Endometrial microvascular endothelial cells (primary cell): ENCODE results near the gene ZNF17. TPM values are rescaled to one million over a fixed set of nuclear protein-coding genes. Genes with fewer than 3 reads are reported as not detected.
"Not testable (repeated sequence)": the region's sequence is repeated elsewhere in the genome, so short reads cannot be mapped to it uniquely, and the experiment has no call there.

Experiments used
- in situ Hi-C: cut with HindIII; loops from 2 replicates; pipeline ENCODE4 v1.10.0; 2017; ENCODE audit warnings: low sequenced_read_pairs, low pct_unique_long_range_greater_than_20kb; ENCODE audit errors: inconsistent ontology term
- total RNA-seq: library from RNA; depleted of rRNA; stranded (reverse); fragments of >200 nt; gene quantifications from one replicate; pipeline ENCODE4 v1.2.3, GENCODE V29; 2015; ENCODE audit errors: inconsistent ontology term

The ZNF17 gene
- total RNA-seq: 4.5 TPM

DNA sequence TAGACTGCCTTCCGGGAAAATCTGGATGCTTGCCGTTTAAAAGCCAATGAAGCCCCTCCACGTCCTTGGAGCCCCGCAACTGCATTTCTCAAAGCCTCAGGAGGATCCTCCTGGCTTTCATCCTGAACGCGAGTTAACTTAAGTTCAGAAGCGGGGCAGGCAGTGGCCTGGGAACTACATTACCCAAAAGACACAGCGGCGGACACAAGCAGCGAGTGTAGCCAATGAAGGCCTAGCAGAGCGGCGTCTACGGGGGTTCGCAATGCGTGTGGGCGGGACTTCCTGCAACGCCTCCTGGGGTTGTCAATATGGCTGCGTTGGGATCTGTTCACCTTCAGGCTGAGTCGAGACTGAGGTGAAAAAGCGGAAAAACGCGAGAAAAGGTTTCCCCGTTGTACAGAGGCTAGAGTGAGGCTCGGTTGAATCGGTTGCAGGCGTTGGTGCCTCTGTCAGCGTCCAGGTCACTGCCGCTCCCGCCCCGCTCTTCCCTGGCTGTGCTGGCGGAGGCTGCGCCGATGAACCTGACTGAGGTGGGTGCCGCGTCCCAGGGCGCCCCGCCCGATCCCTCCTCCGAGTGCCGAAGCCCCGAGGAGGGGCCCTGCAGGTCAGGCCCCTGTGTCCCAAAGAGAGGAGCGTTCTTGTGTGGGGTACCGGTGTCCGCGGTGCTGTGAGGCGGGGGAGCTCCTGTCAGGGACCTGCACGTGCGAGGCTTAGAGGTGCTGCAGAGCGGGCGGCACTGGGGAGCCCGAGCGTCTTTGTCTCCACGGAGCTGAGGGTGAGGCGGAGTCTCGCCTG, at the start of gene ZNF17:
Gene ZNF17 (plus strand): TSS at position 285 of the 795 bp plus-strand sequence. CDS start 2,455 bp downstream, outside the sequence.
- in situ Hi-C loops: no loop called here

DNA sequence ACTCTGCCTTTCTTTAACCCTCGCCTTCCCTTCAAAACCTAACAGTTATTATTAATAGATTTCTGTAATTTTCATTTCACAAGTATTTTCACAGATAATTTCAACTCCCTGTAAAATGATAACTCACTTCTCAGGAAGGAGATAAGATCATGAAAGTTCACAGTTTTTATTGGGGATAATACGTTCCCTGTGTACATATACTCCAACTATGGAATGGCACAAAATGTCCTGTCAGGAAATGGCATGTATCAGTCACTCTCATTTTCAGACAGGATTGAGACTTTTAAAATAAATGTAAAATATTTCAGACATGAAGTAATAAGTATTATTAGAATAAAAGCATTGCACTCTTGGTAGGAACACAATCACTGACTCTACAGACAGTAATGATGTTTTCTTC, 48.5 kb upstream of the ZNF17 start:
- in situ Hi-C loops: no loop called here

GRCh38 chr19:57362997-57363687, 47.8 kb upstream of the ZNF17 start, which contains the start of the genes TRAPPC2B and ZNF547:
TSS of gene TRAPPC2B (plus strand) at chr19:57363551. CDS start at chr19:57364834, 1,283 bp downstream.
TSS of gene ZNF547 (plus strand) at chr19:57363551. CDS start at chr19:57368556, 5,005 bp downstream.
- in situ Hi-C loops: no loop called here

GRCh38 chr19:57363688-57364181, 47.2 kb upstream of the ZNF17 start:
- in situ Hi-C loops: no loop called here

DNA sequence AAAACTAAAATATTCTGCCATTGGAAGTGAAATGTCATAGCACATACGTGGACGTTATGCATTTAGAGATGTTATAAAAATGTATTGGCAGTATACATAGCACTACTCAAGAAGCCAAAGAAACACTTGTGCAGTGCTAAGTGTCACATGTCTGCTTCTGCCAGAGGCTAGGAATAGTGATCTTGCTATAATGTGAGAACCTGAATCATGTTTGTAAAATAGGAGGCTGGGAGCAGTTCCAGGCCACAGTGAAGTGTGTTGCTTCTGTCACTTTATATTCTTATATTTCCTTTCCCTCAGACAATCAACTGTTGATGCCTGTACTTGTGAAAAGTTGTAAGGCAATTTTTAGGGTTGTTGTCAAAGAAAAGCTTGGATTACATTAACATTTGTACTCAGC, 44.2 kb upstream of the ZNF17 start:
- in situ Hi-C loops: no loop called here

GRCh38 chr19:57374179-57374578, 36.8 kb upstream of the ZNF17 start:
- in situ Hi-C loops: no loop called here

DNA sequence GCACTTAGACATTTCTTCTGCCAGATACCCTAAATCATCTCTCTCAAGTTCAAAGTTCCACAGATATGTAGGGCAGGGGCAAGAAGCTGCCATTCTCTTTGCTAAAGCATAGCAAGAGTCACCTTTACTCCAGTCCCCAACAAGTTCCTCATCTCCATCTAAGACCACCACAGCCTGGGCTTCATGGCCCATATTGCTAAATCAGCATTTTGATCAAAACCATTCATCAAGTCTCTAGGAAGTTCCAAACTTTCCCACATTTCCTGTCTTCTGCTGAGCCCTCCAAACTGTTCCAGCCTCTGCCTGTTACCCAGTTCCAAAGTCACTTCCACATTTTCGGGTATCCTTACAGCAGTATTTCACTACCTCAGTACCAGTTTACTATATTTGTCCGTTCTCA, 36.3 kb upstream of the ZNF17 start:
- in situ Hi-C loops: not testable (repeated sequence)

- in situ Hi-C loops: no loop called here
These were observed 34.8 kb upstream of the ZNF17 start for GRCh38 chr19:57376151-57376550.

DNA sequence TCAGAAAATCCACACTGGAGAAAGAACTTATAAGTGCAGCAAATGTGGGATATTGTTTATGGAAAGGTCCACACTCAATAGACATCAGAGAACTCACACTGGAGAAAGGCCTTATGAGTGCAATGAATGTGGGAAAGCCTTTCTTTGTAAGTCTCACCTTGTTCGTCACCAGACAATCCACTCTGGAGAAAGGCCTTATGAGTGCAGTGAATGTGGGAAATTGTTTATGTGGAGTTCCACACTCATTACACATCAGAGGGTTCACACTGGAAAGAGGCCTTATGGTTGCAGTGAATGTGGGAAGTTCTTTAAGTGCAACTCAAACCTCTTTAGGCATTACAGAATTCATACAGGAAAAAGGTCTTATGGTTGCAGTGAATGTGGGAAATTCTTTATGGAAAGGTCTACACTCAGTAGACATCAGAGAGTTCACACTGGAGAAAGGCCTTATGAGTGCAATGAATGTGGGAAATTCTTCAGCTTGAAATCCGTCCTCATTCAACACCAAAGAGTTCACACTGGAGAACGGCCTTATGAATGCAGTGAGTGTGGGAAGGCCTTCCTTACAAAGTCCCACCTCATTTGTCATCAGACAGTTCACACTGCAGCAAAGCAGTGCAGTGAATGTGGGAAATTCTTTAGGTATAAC, 33.3 kb upstream of the ZNF17 start:
- in situ Hi-C loops: no loop called here

DNA sequence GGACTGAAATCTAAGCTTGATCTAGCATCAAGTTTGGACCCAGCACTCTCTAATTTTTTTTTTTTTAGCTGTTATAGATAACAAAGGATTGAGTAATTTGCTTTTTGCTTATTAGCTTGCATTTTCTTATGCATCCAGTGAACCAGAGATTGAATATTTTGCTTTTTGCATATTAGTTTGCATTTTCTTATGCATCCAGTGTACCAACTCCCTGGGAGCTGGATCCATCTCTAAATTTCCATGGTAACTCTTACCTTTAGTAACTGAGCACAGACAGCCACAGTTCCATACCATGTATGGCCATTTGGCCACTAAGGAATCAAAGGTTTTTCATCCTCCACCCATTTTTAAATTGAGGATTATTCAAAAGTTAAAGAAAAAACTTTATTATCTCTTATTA, 30.0 kb upstream of the ZNF17 start:
- in situ Hi-C loops: no loop called here

- in situ Hi-C loops: no loop called here
These were observed 28.0 kb upstream of the ZNF17 start for GRCh38 chr19:57382806-57383488.

- in situ Hi-C loops: no loop called here
These were observed 21.7 kb upstream of the ZNF17 start for GRCh38 chr19:57389194-57389729.

- in situ Hi-C loops: no loop called here
These were observed 21.0 kb upstream of the ZNF17 start, which contains the start of gene ZNF548 for GRCh38 chr19:57389730-57390598. TSS of gene ZNF548 (plus strand) at chr19:57389854. CDS start at chr19:57390100, 246 bp downstream.

- in situ Hi-C loops: no loop called here
These were observed 15.3 kb upstream of the ZNF17 start for GRCh38 chr19:57395710-57396109.

DNA sequence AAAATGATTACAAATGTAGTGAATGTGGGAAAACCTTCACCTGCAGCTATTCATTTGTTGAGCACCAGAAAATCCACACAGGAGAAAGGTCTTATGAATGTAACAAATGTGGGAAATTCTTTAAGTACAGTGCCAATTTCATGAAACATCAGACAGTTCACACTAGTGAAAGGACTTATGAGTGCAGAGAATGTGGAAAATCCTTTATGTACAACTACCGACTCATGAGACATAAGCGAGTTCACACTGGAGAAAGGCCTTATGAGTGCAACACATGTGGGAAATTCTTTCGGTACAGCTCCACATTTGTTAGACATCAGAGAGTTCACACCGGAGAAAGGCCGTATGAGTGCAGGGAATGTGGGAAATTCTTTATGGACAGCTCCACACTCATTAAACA, 12.1 kb upstream of the ZNF17 start:
- in situ Hi-C loops: no loop called here

- in situ Hi-C loops: no loop called here
These were observed 7.0 kb upstream of the ZNF17 start for GRCh38 chr19:57403737-57404563.
